H1 (cell line): ENCODE measurements around the gene OBSCN. TPM values are rescaled to one million over a fixed set of nuclear protein-coding genes. Genes with fewer than 3 reads are reported as not detected.

Experiments
- CTCF ChIA-PET: fragments of 300-600 bp; sonication (Branson Sonifier 250); formaldehyde crosslinking; loops from one replicate; lab custom pipeline; 2021; ENCODE audit not compliant: partially characterized antibody; lab: Charles Lee
- POLR2A ChIA-PET: fragments of 300-600 bp; sonication (Branson Sonifier 250); formaldehyde crosslinking; loops from one replicate; lab custom pipeline; 2021; ENCODE audit warnings: inconsistent platforms; ENCODE audit not compliant: partially characterized antibody; lab: Charles Lee
- DNase-seq, 2 experiments: peaks; one replicate each; pipeline versions ENCODE4 v3.0.0 to v3.0.0-alpha.2; 2010 to 2022; ENCODE audit warnings: low spot score in 2 of 2, low read depth in 1 of 2, mixed read lengths in 1 of 2
- FAIRE-seq: peaks from 2 replicates; lab custom pipeline; 2011; peaks lifted over from hg19 to GRCh38; lab: Jason Lieb, UNC
- H2AFZ ChIP-seq: 2 replicates; pipeline ENCODE4 v1.8.1; 2012; ENCODE audit warnings: low read length, inconsistent platforms
- H2AK5ac ChIP-seq: 2 replicates; pipeline ENCODE4 v1.6.1; 2013; ENCODE audit warnings: low read depth, low read length
- H2BK120ac ChIP-seq: replicated peaks from 2 replicates; pipeline ENCODE3; 2013; ENCODE audit warnings: low read depth, low read length, inconsistent platforms
- H2BK12ac ChIP-seq: 2 replicates; pipeline ENCODE4 v1.6.1; 2013; ENCODE audit warnings: low read depth, low read length
- H2BK15ac ChIP-seq: 2 replicates; pipeline ENCODE4 v1.6.1; 2013; ENCODE audit warnings: low read length
- H2BK20ac ChIP-seq: 2 replicates; pipeline ENCODE4 v1.6.1; 2013; ENCODE audit warnings: low read length
- H2BK5ac ChIP-seq: 2 replicates; pipeline ENCODE4 v1.6.1; 2013; ENCODE audit warnings: low read depth, low read length
- H3K14ac ChIP-seq: 2 replicates; pipeline ENCODE4 v1.6.1; 2013; ENCODE audit warnings: inconsistent platforms; ENCODE audit not compliant: insufficient read length
- H3K18ac ChIP-seq: 2 replicates; pipeline ENCODE4 v1.6.1; 2013; ENCODE audit warnings: low read length; ENCODE audit errors: extremely low read depth
- H3K23ac ChIP-seq: 2 replicates; pipeline ENCODE4 v1.6.1; 2013; ENCODE audit warnings: inconsistent platforms; ENCODE audit not compliant: insufficient read length
- H3K23me2 ChIP-seq: 2 replicates; pipeline ENCODE4 v1.6.1; 2013; ENCODE audit warnings: low read depth, low read length
- H3K27ac ChIP-seq: 2 replicates; pipeline ENCODE4 v1.6.1; 2011; ENCODE audit warnings: low read depth, low read length, inconsistent platforms
- H3K27me3 ChIP-seq, 4 experiments: replicated peaks in 1 of 4; 1 replicate in 1 of 4; 2 replicates in 3 of 4; pipeline versions ENCODE4 v1.6.1 to v1.8.1; 2011 to 2013; ENCODE audit warnings: low read length in 3 of 4, mild to moderate bottlenecking in 3 of 4, inconsistent platforms in 2 of 4, mixed read lengths in 2 of 4, moderate library complexity in 1 of 4; ENCODE audit not compliant: control insufficient read depth in 3 of 4, insufficient read depth in 3 of 4; ENCODE audit errors: extremely low read depth in 1 of 4
- H3K36me3 ChIP-seq, 4 experiments: 2 replicates each; pipeline versions ENCODE4 v1.6.1 to v1.8.1; 2011 to 2013; ENCODE audit warnings: mild to moderate bottlenecking in 4 of 4, low read length in 3 of 4, moderate library complexity in 2 of 4, control low read depth in 1 of 4, inconsistent platforms in 1 of 4; ENCODE audit not compliant: insufficient read depth in 4 of 4, control insufficient read depth in 2 of 4
- H3K4ac ChIP-seq: replicated peaks from 2 replicates; pipeline ENCODE3; 2013; ENCODE audit warnings: low read length, low read depth, mixed read lengths, inconsistent platforms; ENCODE audit not compliant: insufficient read length
- H3K4me1 ChIP-seq, 4 experiments: replicated peaks in 1 of 4; 1 replicate in 1 of 4; 2 replicates in 3 of 4; pipeline versions ENCODE4 v1.6.1 to v1.8.1; 2011 to 2013; ENCODE audit warnings: low read length in 3 of 4, inconsistent platforms in 2 of 4, mixed read lengths in 1 of 4; ENCODE audit not compliant: insufficient read depth in 4 of 4, control insufficient read depth in 3 of 4
- H3K4me2 ChIP-seq, 2 experiments: 2 replicates each; pipeline versions ENCODE4 v1.6.1 to v1.8.1; 2011 to 2013; ENCODE audit warnings: low read depth in 2 of 2, low read length in 2 of 2, control low read depth in 1 of 2, inconsistent platforms in 1 of 2, mild to moderate bottlenecking in 1 of 2; ENCODE audit not compliant: insufficient read depth in 1 of 2
- H3K4me3 ChIP-seq, 4 experiments: fragments of 200-600, 300-600 bp in 1 of 4; sonication (generic), shearing (Covaris generic), sonication (Bioruptor Twin) in 1 of 4; 2 replicates each; pipeline versions ENCODE4 v1.5.1 to v1.8.1; 2011 to 2016; ENCODE audit warnings: low read length in 4 of 4, low read depth in 3 of 4, control low read depth in 2 of 4, inconsistent platforms in 2 of 4, mild to moderate bottlenecking in 2 of 4, mixed read lengths in 1 of 4, moderate library complexity in 1 of 4; ENCODE audit not compliant: insufficient read depth in 2 of 4; ENCODE audit errors: extremely low read depth in 1 of 4
- H3K56ac ChIP-seq: replicated peaks from 2 replicates; pipeline ENCODE3; 2013; ENCODE audit warnings: low read depth, mild to moderate bottlenecking, mixed read lengths, low read length, inconsistent platforms; ENCODE audit not compliant: insufficient read length
- H3K79me1 ChIP-seq: 2 replicates; pipeline ENCODE4 v1.6.1; 2013; ENCODE audit warnings: low read depth, low read length, control low read depth
- H3K79me2 ChIP-seq, 2 experiments: 2 replicates each; pipeline versions ENCODE4 v1.6.1 to v1.8.1; 2012 to 2013; ENCODE audit warnings: low read length in 2 of 2, mild to moderate bottlenecking in 2 of 2, inconsistent platforms in 1 of 2; ENCODE audit not compliant: insufficient read depth in 2 of 2, control insufficient read depth in 1 of 2
- H3K9ac ChIP-seq, 4 experiments: replicated peaks in 1 of 4; 1 replicate in 1 of 4; 2 replicates in 3 of 4; pipeline versions ENCODE4 v1.6.1 to v1.8.1; 2011 to 2013; ENCODE audit warnings: low read depth in 3 of 4, low read length in 3 of 4, control low read depth in 2 of 4, mild to moderate bottlenecking in 2 of 4, moderate library complexity in 2 of 4, inconsistent platforms in 1 of 4; ENCODE audit errors: extremely low read depth in 1 of 4
- H3K9me3 ChIP-seq, 2 experiments: 2 replicates each; pipeline versions ENCODE4 v1.6.1 to v1.8.1; 2012 to 2013; ENCODE audit warnings: mild to moderate bottlenecking in 2 of 2, moderate library complexity in 2 of 2, control low read depth in 1 of 2, inconsistent platforms in 1 of 2, low read depth in 1 of 2, low read length in 1 of 2, mixed read lengths in 1 of 2; ENCODE audit not compliant: insufficient read depth in 2 of 2
- H4K20me1 ChIP-seq, 2 experiments: replicated peaks in 1 of 2; 2 replicates each; pipeline versions ENCODE3 to v1.8.1; 2011 to 2013; ENCODE audit warnings: inconsistent platforms in 2 of 2, low read length in 2 of 2, mild to moderate bottlenecking in 1 of 2; ENCODE audit not compliant: insufficient read depth in 2 of 2, control insufficient read depth in 1 of 2
- H4K5ac ChIP-seq: 2 replicates; pipeline ENCODE4 v1.6.1; 2013; ENCODE audit warnings: low read length, low read depth, mixed read lengths, inconsistent platforms; ENCODE audit not compliant: insufficient read length
- H4K8ac ChIP-seq: 2 replicates; pipeline ENCODE4 v1.8.0; 2013; ENCODE audit warnings: mild to moderate bottlenecking, moderate library complexity, low read length, inconsistent platforms; ENCODE audit not compliant: insufficient read depth; ENCODE audit errors: extremely low read depth
- H4K91ac ChIP-seq: replicated peaks from 2 replicates; pipeline ENCODE3; 2013; ENCODE audit warnings: low read length, mixed read lengths, inconsistent platforms; ENCODE audit not compliant: insufficient read length
- JUN ChIP-seq: IDR thresholded peaks from 2 replicates; pipeline ENCODE4 v1.6.1; 2011; ENCODE audit warnings: low read depth, mild to moderate bottlenecking, improper control_type of control experiment, low read length
- RNF2 ChIP-seq: fragments of 200-900, 300-1000 bp; sonication (generic); IDR thresholded peaks from 2 replicates; pipeline ENCODE4 v1.7.1; 2016; ENCODE audit warnings: borderline replicate concordance, low read depth, mild to moderate bottlenecking, antibody characterized with exemption, low read length; ENCODE audit not compliant: poor library complexity, severe bottlenecking; ENCODE audit errors: missing control alignments
- TEAD4 ChIP-seq: IDR thresholded peaks from 2 replicates; pipeline ENCODE4 v1.6.1; 2012; ENCODE audit warnings: low read depth, low read length, inconsistent platforms, mixed read lengths
- WGBS, 2 experiments: shearing (Covaris generic) in 1 of 2; methylation state at CpG; one replicate each; pipeline versions ENCODE4 v1.1.6 to v1.1.7; 2013 to 2015; ENCODE audit warnings: low lambda C conversion rate in 2 of 2, mixed read lengths in 2 of 2, inconsistent platforms in 1 of 2, low coverage in 1 of 2, missing lambda C conversion rate in 1 of 2; ENCODE audit not compliant: insufficient replicate concordance in 2 of 2, insufficient coverage in 1 of 2, insufficient read length in 1 of 2; ENCODE audit errors: extremely low coverage in 1 of 2, missing lambda C conversion rate in 1 of 2; 5-methylcytosine and 5-hydroxymethylcytosine counted together
- polyA plus RNA-seq, 7 experiments: library from polyadenylated mRNA; depleted of rRNA in 3 of 7; stranded (reverse) in 5 of 7; unstranded in 2 of 7; fragments of >200 nt in 5 of 7; fragments of 200-250 nt in 2 of 7; gene quantifications; 1 replicate in 5 of 7; 2 replicates in 1 of 7; 4 replicates in 1 of 7; pipeline versions ENCODE4 v1.2.1 to v1.2.3, GENCODE V29; 2011 to 2013; ENCODE audit warnings: missing spikeins in 2 of 7, mixed read lengths in 2 of 7
- total RNA-seq: library from RNA; stranded (reverse); fragmentation: NEBNext Ultra II Directional; extraction: Animal tissue kit (Norgen Biotek cat#: 25700); gene quantifications from 2 replicates; pipeline ENCODE4 v1.2.1, GENCODE V29; 2021

The OBSCN gene
- total and polyA plus RNA-seq, 2 of the 8 experiments (the other 6 are each of a cell fraction or from before 2014, with no cell fraction given), result 7.5 to 28.4 TPM

DNA sequence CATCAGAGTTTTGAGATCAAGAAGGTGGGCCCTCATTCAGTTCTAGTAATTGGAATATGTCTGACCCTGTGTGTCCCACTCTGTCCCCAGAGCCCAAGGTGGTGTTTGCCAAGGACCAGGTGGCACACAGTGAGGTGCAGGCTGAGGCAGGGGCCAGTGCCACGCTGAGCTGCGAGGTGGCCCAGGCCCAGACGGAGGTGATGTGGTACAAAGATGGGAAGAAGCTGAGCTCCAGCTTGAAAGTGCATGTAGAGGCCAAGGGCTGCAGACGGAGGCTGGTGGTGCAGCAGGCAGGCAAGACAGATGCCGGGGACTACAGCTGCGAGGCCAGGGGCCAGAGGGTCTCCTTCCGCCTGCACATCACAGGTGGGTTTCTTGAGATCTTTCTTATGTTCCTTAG lies 35.2 kb downstream of the OBSCN start:
- DNase-seq, result peak in 1 of 2 experiments; percentile 11
- H3K23me2 ChIP-seq, result peaks cover 3% of the 10 kb centered on the region
- H4K91ac ChIP-seq, result no peak overlapping the region
- H3K18ac ChIP-seq, result no peak overlapping the region
- no peaks in the 10 kb centered on the region for H3K79me2 ChIP-seq
- no peak overlapping the region for H3K9ac ChIP-seq
- no peak overlapping the region for H3K4ac ChIP-seq
- H3K56ac ChIP-seq, result no peak overlapping the region
- no peak overlapping the region for H2AK5ac ChIP-seq
- H2BK12ac ChIP-seq, result no peak overlapping the region
- no peak overlapping the region for H3K4me2 ChIP-seq
- H2AFZ ChIP-seq, result no peak overlapping the region
- no peak overlapping the region for H4K5ac ChIP-seq
- no peaks in the 10 kb centered on the region for H3K4me1 ChIP-seq
- H4K20me1 ChIP-seq, result peaks cover 0 to 5% of the 10 kb centered on the region in 2 experiments
- TF ChIP-seq TEAD4 (no peak), JUN (no peak), RNF2 (no peak)
- H3K4me3 ChIP-seq, result no peak overlapping the region
- no peak overlapping the region for H2BK120ac ChIP-seq
- no peak overlapping the region for H2BK15ac ChIP-seq
- H2BK20ac ChIP-seq, result no peak overlapping the region
- no peak overlapping the region for H3K27ac ChIP-seq
- WGBS, 2 experiments, result 80% methylated on average over 6 of the region's 7 CpGs; no CpG with 5 or more reads in 1 of the 2 experiments
- FAIRE-seq, result no peak
- POLR2A ChIA-PET, result no interaction called here
- CTCF ChIA-PET, result interaction anchor here (1.3 to 2.3 kb wide), 2 partner anchors 10 to 26 kb away, joined by 4 to 5 read pairs; no protein-coding TSS in a partner anchor
- no peak overlapping the region for H3K23ac ChIP-seq
- peaks cover 53 to 59% of the 10 kb centered on the region in 2 experiments for H3K9me3 ChIP-seq
- peaks cover 18 to 92% (median 59%) of the 10 kb centered on the region in 4 experiments; a peak in 7 of 8 replicates for H3K36me3 ChIP-seq
- no peak overlapping the region; the same call in 1 of the 2 replicates for H4K8ac ChIP-seq
- H3K79me1 ChIP-seq, result no peaks in the 10 kb centered on the region; the same call in 1 of the 2 replicates
- no peaks in the 10 kb centered on the region; a peak in 1 of 7 replicates for H3K27me3 ChIP-seq
- H2BK5ac ChIP-seq, result no peak overlapping the region
- no peak overlapping the region for H3K14ac ChIP-seq
